T-helper 1 cell treated with Interleukin-12 subunit alpha and Interleukin-12 subunit beta and Interleukin-4 antibody, amounts not matched to agents 30 μg/mL and 1 μg/mL, for 36 hours (primary cell): ENCODE results near the gene OVOL2.

Experiments
- H3K27ac Mint-ChIP-seq: one replicate; pipeline ENCODE4 v1.8.0; 2021; ENCODE audit warnings: mild to moderate bottlenecking, mixed read lengths
- H3K27me3 Mint-ChIP-seq: one replicate; pipeline ENCODE4 v1.8.0; 2021; ENCODE audit warnings: low read depth, mixed read lengths
- H3K36me3 Mint-ChIP-seq: one replicate; pipeline ENCODE4 v1.8.0; 2021; ENCODE audit warnings: low read depth, mixed read lengths
- H3K4me1 Mint-ChIP-seq: one replicate; pipeline ENCODE4 v1.8.0; 2021; ENCODE audit warnings: low read depth, mixed read lengths
- H3K4me3 Mint-ChIP-seq: one replicate; pipeline ENCODE4 v1.8.0; 2021; ENCODE audit warnings: mild to moderate bottlenecking, moderate library complexity, mixed read lengths
- H3K9me3 Mint-ChIP-seq: one replicate; pipeline ENCODE4 v1.8.0; 2021; ENCODE audit warnings: mixed read lengths

The OVOL2 gene

GRCh38 chr20:18077157-18077556, 19.4 kb upstream of the OVOL2 start:
- no peak overlapping the region for H3K27ac Mint-ChIP-seq
- no peaks in the 10 kb centered on the region for H3K36me3 Mint-ChIP-seq
- no peaks in the 10 kb centered on the region for H3K27me3 Mint-ChIP-seq
- H3K4me1 Mint-ChIP-seq = no peaks in the 10 kb centered on the region
- no peaks in the 10 kb centered on the region for H3K9me3 Mint-ChIP-seq
- no peak overlapping the region for H3K4me3 Mint-ChIP-seq

GRCh38 chr20:18072532-18072931, 14.8 kb upstream of the OVOL2 start:
- Mint-ChIP-seq H3K27me3 (no peaks in the 10 kb centered on the region), H3K9me3 (no peaks in the 10 kb centered on the region), H3K4me1 (no peaks in the 10 kb centered on the region), H3K27ac (no peak overlapping the region), H3K4me3 (no peak overlapping the region), H3K36me3 (no peaks in the 10 kb centered on the region)

- no peaks in the 10 kb centered on the region for H3K4me1 Mint-ChIP-seq
- H3K4me3 Mint-ChIP-seq = no peak overlapping the region
- no peaks in the 10 kb centered on the region for H3K9me3 Mint-ChIP-seq
- peaks cover 8% of the 10 kb centered on the region for H3K27me3 Mint-ChIP-seq
- no peaks in the 10 kb centered on the region for H3K36me3 Mint-ChIP-seq
- H3K27ac Mint-ChIP-seq = no peak overlapping the region
Measured at GRCh38 chr20:18066421-18067333, 9.0 kb upstream of the OVOL2 start.

GRCh38 chr20:18063676-18064075, 6.0 kb upstream of the OVOL2 start:
- H3K27ac Mint-ChIP-seq = no peak overlapping the region
- H3K36me3 Mint-ChIP-seq = no peaks in the 10 kb centered on the region
- peaks cover 1% of the 10 kb centered on the region for H3K4me1 Mint-ChIP-seq
- peaks cover 27% of the 10 kb centered on the region for H3K27me3 Mint-ChIP-seq
- no peak overlapping the region for H3K4me3 Mint-ChIP-seq
- no peaks in the 10 kb centered on the region for H3K9me3 Mint-ChIP-seq

- Mint-ChIP-seq H3K4me3 (no peak overlapping the region), H3K27ac (no peak overlapping the region), H3K27me3 (peaks cover 55% of the 10 kb centered on the region), H3K9me3 (no peaks in the 10 kb centered on the region), H3K36me3 (no peaks in the 10 kb centered on the region), H3K4me1 (peaks cover 5% of the 10 kb centered on the region)
Measured at GRCh38 chr20:18059603-18060002, 1.9 kb upstream of the OVOL2 start.

GRCh38 chr20:18058661-18059467, 1.1 kb upstream of the OVOL2 start:
- Mint-ChIP-seq H3K27me3 (peaks cover 60% of the 10 kb centered on the region), H3K4me3 (peak overlapping the region; percentile 56), H3K4me1 (peaks cover 5% of the 10 kb centered on the region), H3K36me3 (no peaks in the 10 kb centered on the region), H3K27ac (no peak overlapping the region), H3K9me3 (no peaks in the 10 kb centered on the region)

- Mint-ChIP-seq H3K27ac (no peak overlapping the region), H3K36me3 (no peaks in the 10 kb centered on the region), H3K9me3 (no peaks in the 10 kb centered on the region), H3K4me1 (peaks cover 5% of the 10 kb centered on the region), H3K4me3 (no peak overlapping the region), H3K27me3 (peaks cover 66% of the 10 kb centered on the region)
Measured at GRCh38 chr20:18057994-18058349, 256 bp upstream of the OVOL2 start.

- Mint-ChIP-seq H3K4me1 (peaks cover 5% of the 10 kb centered on the region), H3K36me3 (no peaks in the 10 kb centered on the region), H3K27ac (no peak overlapping the region), H3K27me3 (peaks cover 68% of the 10 kb centered on the region), H3K4me3 (peak overlapping the region; percentile 48), H3K9me3 (no peaks in the 10 kb centered on the region)
Measured at GRCh38 chr20:18056174-18057100, 1.3 kb downstream of the OVOL2 start.

- Mint-ChIP-seq H3K4me3 (no peak overlapping the region), H3K36me3 (no peaks in the 10 kb centered on the region), H3K9me3 (no peaks in the 10 kb centered on the region), H3K27ac (no peak overlapping the region), H3K4me1 (peaks cover 5% of the 10 kb centered on the region), H3K27me3 (peaks cover 70% of the 10 kb centered on the region)
Measured at GRCh38 chr20:18055261-18055660, 2.5 kb downstream of the OVOL2 start.

GRCh38 chr20:18052856-18053255, 4.9 kb downstream of the OVOL2 start:
- H3K4me3 Mint-ChIP-seq = no peak overlapping the region
- H3K36me3 Mint-ChIP-seq = no peaks in the 10 kb centered on the region
- H3K4me1 Mint-ChIP-seq = no peaks in the 10 kb centered on the region
- no peak overlapping the region for H3K27ac Mint-ChIP-seq
- peaks cover 55% of the 10 kb centered on the region for H3K27me3 Mint-ChIP-seq
- no peaks in the 10 kb centered on the region for H3K9me3 Mint-ChIP-seq

- H3K4me3 Mint-ChIP-seq = no peak overlapping the region
- no peaks in the 10 kb centered on the region for H3K36me3 Mint-ChIP-seq
- H3K27me3 Mint-ChIP-seq = peaks cover 52% of the 10 kb centered on the region
- H3K4me1 Mint-ChIP-seq = no peaks in the 10 kb centered on the region
- H3K27ac Mint-ChIP-seq = no peak overlapping the region
- no peaks in the 10 kb centered on the region for H3K9me3 Mint-ChIP-seq
Measured at GRCh38 chr20:18050628-18051027, 7.1 kb downstream of the OVOL2 start.

GRCh38 chr20:18048176-18048575, 9.5 kb downstream of the OVOL2 start:
- Mint-ChIP-seq H3K4me1 (no peaks in the 10 kb centered on the region), H3K27ac (no peak overlapping the region), H3K4me3 (no peak overlapping the region), H3K27me3 (peaks cover 34% of the 10 kb centered on the region), H3K9me3 (no peaks in the 10 kb centered on the region), H3K36me3 (no peaks in the 10 kb centered on the region)

- Mint-ChIP-seq H3K27ac (no peak overlapping the region), H3K27me3 (peaks cover 21% of the 10 kb centered on the region), H3K9me3 (no peaks in the 10 kb centered on the region), H3K36me3 (no peaks in the 10 kb centered on the region), H3K4me1 (no peaks in the 10 kb centered on the region), H3K4me3 (no peak overlapping the region)
Measured at GRCh38 chr20:18046535-18046934, 11.2 kb downstream of the OVOL2 start.

- Mint-ChIP-seq H3K9me3 (no peaks in the 10 kb centered on the region), H3K4me1 (no peaks in the 10 kb centered on the region), H3K27me3 (peaks cover 9% of the 10 kb centered on the region), H3K36me3 (no peaks in the 10 kb centered on the region), H3K4me3 (no peak overlapping the region), H3K27ac (no peak overlapping the region)
Measured at GRCh38 chr20:18042229-18042628, 15.5 kb downstream of the OVOL2 start.
